ENCODE measurements around the gene XBP1. TPM values are rescaled to one million over a fixed set of nuclear protein-coding genes. Genes with fewer than 3 reads are reported as not detected.
A peak's percentile ranks its signal among the peaks of the same experiment; 100 is the strongest.

The XBP1 gene
- total and polyA plus RNA-seq, 2 of the 13 experiments (the other 11 are each of a cell fraction or from before 2014, with no cell fraction given): 416 to 427 TPM

DNA sequence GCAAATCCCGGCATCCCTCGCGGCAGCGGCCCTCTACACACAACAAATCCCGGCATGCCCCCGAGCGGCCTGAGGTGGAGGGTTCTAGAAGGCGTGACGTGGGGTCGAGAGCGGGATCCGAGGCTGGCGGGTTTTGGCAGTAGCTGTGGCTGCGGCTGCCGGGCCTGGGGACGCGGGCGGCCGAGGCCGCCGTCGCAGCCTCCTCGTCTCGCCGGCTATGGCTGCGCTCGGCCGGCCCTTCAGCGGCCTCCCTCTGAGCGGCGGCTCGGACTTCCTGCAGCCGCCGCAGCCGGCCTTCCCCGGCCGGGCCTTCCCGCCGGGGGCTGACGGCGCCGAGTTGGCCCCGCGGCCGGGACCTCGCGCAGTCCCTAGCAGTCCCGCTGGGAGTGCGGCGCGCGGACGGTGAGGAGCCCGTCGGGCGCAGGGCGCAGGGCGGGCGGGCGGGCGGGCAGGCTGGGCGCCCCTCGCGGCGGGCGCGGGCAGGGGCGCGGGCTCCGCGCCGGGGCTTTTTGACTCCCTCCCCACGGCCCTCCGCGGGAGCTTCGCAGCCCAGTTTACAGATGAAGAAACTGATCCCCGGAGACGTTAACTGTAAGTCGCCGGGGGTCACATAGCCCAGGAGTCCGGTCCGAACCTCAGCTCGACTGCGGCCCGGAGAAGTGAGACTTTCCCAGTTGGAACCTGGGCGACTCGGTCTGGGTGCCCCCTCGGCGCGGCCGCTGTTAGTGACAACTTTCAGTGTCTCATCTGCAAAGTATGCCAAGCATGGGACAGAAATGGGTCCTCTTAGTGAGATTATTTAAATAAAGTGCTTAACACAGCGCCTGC is 27.5 kb downstream of the XBP1 start, which contains the start of gene CCDC117 (continued):
- peak; percentile 74; the same call in 1 of the 2 replicates for TF ChIP-seq KDM5B (CRISPR knock-in tag; IDR thresholded peaks at IDR 0.05; ENCODE audit: borderline replicate concordance)
- 0 out of 2 replicates have a peak, but pooled peaks have one; percentile 8 for TF ChIP-seq STAG1 (CRISPR knock-in tag; IDR thresholded peaks at IDR 0.05)
- TF ChIP-seq, protein P1, sequence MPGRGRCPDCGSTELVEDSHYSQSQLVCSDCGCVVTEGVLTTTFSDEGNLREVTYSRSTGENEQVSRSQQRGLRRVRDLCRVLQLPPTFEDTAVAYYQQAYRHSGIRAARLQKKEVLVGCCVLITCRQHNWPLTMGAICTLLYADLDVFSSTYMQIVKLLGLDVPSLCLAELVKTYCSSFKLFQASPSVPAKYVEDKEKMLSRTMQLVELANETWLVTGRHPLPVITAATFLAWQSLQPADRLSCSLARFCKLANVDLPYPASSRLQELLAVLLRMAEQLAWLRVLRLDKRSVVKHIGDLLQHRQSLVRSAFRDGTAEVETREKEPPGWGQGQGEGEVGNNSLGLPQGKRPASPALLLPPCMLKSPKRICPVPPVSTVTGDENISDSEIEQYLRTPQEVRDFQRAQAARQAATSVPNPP (CRISPR knock-in tag; IDR thresholded peaks at IDR 0.05): 0 out of 2 replicates have a peak, but pooled peaks have one; percentile 30
- TF ChIP-seq, protein P2, sequence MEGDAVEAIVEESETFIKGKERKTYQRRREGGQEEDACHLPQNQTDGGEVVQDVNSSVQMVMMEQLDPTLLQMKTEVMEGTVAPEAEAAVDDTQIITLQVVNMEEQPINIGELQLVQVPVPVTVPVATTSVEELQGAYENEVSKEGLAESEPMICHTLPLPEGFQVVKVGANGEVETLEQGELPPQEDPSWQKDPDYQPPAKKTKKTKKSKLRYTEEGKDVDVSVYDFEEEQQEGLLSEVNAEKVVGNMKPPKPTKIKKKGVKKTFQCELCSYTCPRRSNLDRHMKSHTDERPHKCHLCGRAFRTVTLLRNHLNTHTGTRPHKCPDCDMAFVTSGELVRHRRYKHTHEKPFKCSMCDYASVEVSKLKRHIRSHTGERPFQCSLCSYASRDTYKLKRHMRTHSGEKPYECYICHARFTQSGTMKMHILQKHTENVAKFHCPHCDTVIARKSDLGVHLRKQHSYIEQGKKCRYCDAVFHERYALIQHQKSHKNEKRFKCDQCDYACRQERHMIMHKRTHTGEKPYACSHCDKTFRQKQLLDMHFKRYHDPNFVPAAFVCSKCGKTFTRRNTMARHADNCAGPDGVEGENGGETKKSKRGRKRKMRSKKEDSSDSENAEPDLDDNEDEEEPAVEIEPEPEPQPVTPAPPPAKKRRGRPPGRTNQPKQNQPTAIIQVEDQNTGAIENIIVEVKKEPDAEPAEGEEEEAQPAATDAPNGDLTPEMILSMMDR (CRISPR knock-in tag; IDR thresholded peaks at IDR 0.05): 0 out of 2 replicates have a peak, but pooled peaks have one; percentile 12
- TF ChIP-seq, protein P3, sequence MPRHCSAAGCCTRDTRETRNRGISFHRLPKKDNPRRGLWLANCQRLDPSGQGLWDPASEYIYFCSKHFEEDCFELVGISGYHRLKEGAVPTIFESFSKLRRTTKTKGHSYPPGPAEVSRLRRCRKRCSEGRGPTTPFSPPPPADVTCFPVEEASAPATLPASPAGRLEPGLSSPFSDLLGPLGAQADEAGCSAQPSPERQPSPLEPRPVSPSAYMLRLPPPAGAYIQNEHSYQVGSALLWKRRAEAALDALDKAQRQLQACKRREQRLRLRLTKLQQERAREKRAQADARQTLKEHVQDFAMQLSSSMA (CRISPR knock-in tag; IDR thresholded peaks at IDR 0.05): 0 out of 2 replicates have a peak, but pooled peaks have one; percentile 69
- TF ChIP-seq, protein P4, sequence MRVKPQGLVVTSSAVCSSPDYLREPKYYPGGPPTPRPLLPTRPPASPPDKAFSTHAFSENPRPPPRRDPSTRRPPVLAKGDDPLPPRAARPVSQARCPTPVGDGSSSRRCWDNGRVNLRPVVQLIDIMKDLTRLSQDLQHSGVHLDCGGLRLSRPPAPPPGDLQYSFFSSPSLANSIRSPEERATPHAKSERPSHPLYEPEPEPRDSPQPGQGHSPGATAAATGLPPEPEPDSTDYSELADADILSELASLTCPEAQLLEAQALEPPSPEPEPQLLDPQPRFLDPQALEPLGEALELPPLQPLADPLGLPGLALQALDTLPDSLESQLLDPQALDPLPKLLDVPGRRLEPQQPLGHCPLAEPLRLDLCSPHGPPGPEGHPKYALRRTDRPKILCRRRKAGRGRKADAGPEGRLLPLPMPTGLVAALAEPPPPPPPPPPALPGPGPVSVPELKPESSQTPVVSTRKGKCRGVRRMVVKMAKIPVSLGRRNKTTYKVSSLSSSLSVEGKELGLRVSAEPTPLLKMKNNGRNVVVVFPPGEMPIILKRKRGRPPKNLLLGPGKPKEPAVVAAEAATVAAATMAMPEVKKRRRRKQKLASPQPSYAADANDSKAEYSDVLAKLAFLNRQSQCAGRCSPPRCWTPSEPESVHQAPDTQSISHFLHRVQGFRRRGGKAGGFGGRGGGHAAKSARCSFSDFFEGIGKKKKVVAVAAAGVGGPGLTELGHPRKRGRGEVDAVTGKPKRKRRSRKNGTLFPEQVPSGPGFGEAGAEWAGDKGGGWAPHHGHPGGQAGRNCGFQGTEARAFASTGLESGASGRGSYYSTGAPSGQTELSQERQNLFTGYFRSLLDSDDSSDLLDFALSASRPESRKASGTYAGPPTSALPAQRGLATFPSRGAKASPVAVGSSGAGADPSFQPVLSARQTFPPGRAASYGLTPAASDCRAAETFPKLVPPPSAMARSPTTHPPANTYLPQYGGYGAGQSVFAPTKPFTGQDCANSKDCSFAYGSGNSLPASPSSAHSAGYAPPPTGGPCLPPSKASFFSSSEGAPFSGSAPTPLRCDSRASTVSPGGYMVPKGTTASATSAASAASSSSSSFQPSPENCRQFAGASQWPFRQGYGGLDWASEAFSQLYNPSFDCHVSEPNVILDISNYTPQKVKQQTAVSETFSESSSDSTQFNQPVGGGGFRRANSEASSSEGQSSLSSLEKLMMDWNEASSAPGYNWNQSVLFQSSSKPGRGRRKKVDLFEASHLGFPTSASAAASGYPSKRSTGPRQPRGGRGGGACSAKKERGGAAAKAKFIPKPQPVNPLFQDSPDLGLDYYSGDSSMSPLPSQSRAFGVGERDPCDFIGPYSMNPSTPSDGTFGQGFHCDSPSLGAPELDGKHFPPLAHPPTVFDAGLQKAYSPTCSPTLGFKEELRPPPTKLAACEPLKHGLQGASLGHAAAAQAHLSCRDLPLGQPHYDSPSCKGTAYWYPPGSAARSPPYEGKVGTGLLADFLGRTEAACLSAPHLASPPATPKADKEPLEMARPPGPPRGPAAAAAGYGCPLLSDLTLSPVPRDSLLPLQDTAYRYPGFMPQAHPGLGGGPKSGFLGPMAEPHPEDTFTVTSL (CRISPR knock-in tag; IDR thresholded peaks at IDR 0.05; ENCODE audit: borderline replicate concordance): peak; percentile 56; the same call in 1 of the 2 replicates
- TF ChIP-seq ZNF10 (CRISPR knock-in tag; IDR thresholded peaks at IDR 0.05; ENCODE audit: borderline replicate concordance, low read depth): no peak
- no peak; the same call in 1 of the 2 replicates for TF ChIP-seq MEF2D (CRISPR knock-in tag; IDR thresholded peaks at IDR 0.05)
- peak; percentile 52; the same call in 1 of the 2 replicates for TF ChIP-seq REPIN1 (CRISPR knock-in tag; IDR thresholded peaks at IDR 0.05; ENCODE audit: borderline replicate concordance, low read depth)
- TF ChIP-seq, protein P5, sequence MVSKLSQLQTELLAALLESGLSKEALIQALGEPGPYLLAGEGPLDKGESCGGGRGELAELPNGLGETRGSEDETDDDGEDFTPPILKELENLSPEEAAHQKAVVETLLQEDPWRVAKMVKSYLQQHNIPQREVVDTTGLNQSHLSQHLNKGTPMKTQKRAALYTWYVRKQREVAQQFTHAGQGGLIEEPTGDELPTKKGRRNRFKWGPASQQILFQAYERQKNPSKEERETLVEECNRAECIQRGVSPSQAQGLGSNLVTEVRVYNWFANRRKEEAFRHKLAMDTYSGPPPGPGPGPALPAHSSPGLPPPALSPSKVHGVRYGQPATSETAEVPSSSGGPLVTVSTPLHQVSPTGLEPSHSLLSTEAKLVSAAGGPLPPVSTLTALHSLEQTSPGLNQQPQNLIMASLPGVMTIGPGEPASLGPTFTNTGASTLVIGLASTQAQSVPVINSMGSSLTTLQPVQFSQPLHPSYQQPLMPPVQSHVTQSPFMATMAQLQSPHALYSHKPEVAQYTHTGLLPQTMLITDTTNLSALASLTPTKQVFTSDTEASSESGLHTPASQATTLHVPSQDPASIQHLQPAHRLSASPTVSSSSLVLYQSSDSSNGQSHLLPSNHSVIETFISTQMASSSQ (IDR thresholded peaks at IDR 0.05; ENCODE audit: low read depth): no peak
- TF ChIP-seq, protein P5 (CRISPR knock-in tag; IDR thresholded peaks at IDR 0.05; ENCODE audit: borderline replicate concordance): peak; percentile 63; the same call in 1 of the 2 replicates
- TF ChIP-seq RELA (CRISPR knock-in tag; IDR thresholded peaks at IDR 0.05): peak; percentile 77; the same call in 1 of the 2 replicates

Data from HepG2 (cell line).